Trophoblast cell (in vitro differentiated cells and primary cell): ENCODE results near the gene WDR86.

Experiments
- DNase-seq, 2 donors: peaks; one replicate each; pipeline ENCODE4 v3.0.0-alpha.2; 2016
- H2AFZ ChIP-seq: 2 replicates; pipeline ENCODE4 v1.6.1; 2013; ENCODE audit warnings: low read length, moderate library complexity, mild to moderate bottlenecking; ENCODE audit not compliant: insufficient read depth, poor library complexity
- H2AK5ac ChIP-seq: 2 replicates; pipeline ENCODE4 v1.6.1; 2013; ENCODE audit warnings: mild to moderate bottlenecking, low read length
- H2BK120ac ChIP-seq: 2 replicates; pipeline ENCODE4 v1.6.1; 2013; ENCODE audit warnings: low read length, mild to moderate bottlenecking, moderate library complexity; ENCODE audit not compliant: insufficient read depth, poor library complexity
- H2BK12ac ChIP-seq: 2 replicates; pipeline ENCODE4 v1.6.1; 2013; ENCODE audit warnings: mild to moderate bottlenecking, low read length, moderate library complexity
- H2BK5ac ChIP-seq: 2 replicates; pipeline ENCODE4 v1.6.1; 2013; ENCODE audit warnings: low read length, low read depth, moderate library complexity, mild to moderate bottlenecking; ENCODE audit not compliant: poor library complexity
- H3K14ac ChIP-seq: 2 replicates; pipeline ENCODE4 v1.6.1; 2013; ENCODE audit warnings: mild to moderate bottlenecking, low read length
- H3K18ac ChIP-seq: 2 replicates; pipeline ENCODE4 v1.6.1; 2013; ENCODE audit warnings: mild to moderate bottlenecking, low read length
- H3K23ac ChIP-seq: 2 replicates; pipeline ENCODE4 v1.6.1; 2013; ENCODE audit warnings: low read length
- H3K27ac ChIP-seq: 2 replicates; pipeline ENCODE4 v1.5.1; 2013; ENCODE audit warnings: low read depth, mild to moderate bottlenecking, inconsistent platforms, low read length, moderate library complexity
- H3K27me3 ChIP-seq: 2 replicates; pipeline ENCODE4 v1.6.1; 2013; ENCODE audit warnings: inconsistent platforms, mild to moderate bottlenecking, low read length, moderate library complexity; ENCODE audit not compliant: insufficient read depth
- H3K36me3 ChIP-seq, 2 experiments: 1 replicate in 1 of 2; 2 replicates in 1 of 2; pipeline ENCODE4 v1.6.1; 2013; ENCODE audit warnings: low read length in 2 of 2, mild to moderate bottlenecking in 2 of 2, moderate library complexity in 1 of 2; ENCODE audit not compliant: insufficient read depth in 2 of 2, control insufficient read depth in 1 of 2
- H3K4ac ChIP-seq: 2 replicates; pipeline ENCODE4 v1.6.1; 2013; ENCODE audit warnings: low read depth, mild to moderate bottlenecking, low read length, moderate library complexity
- H3K4me1 ChIP-seq, 2 experiments: 1 replicate in 1 of 2; 2 replicates in 1 of 2; pipeline ENCODE4 v1.6.1; 2013; ENCODE audit warnings: low read length in 2 of 2, mild to moderate bottlenecking in 2 of 2, moderate library complexity in 1 of 2; ENCODE audit not compliant: insufficient read depth in 2 of 2, control insufficient read depth in 1 of 2
- H3K4me2 ChIP-seq: 2 replicates; pipeline ENCODE4 v1.6.1; 2013; ENCODE audit warnings: inconsistent platforms, mild to moderate bottlenecking, low read length, moderate library complexity
- H3K4me3 ChIP-seq: 2 replicates; pipeline ENCODE4 v1.5.1; 2013; ENCODE audit warnings: mild to moderate bottlenecking, low read depth, low read length, inconsistent platforms
- H3K79me1 ChIP-seq: one replicate; pipeline ENCODE4 v1.6.1; 2013; ENCODE audit warnings: low read length
- H3K79me2 ChIP-seq: 2 replicates; pipeline ENCODE4 v1.6.1; 2013; ENCODE audit warnings: low read length, mild to moderate bottlenecking; ENCODE audit not compliant: control insufficient read depth, insufficient read depth, poor library complexity
- H3K9ac ChIP-seq: 2 replicates; pipeline ENCODE4 v1.6.1; 2013; ENCODE audit warnings: mild to moderate bottlenecking, low read length
- H3K9me3 ChIP-seq: 2 replicates; pipeline ENCODE4 v1.6.1; 2013; ENCODE audit warnings: low read depth, mild to moderate bottlenecking, control low read depth, inconsistent platforms, low read length; ENCODE audit not compliant: insufficient read depth
- H4K12ac ChIP-seq: 2 replicates; pipeline ENCODE4 v1.6.1; 2013; ENCODE audit warnings: low read depth, mild to moderate bottlenecking, low read length, moderate library complexity
- H4K8ac ChIP-seq: 2 replicates; pipeline ENCODE4 v1.6.1; 2013; ENCODE audit warnings: low read depth, mild to moderate bottlenecking, low read length, moderate library complexity
- H4K91ac ChIP-seq: one replicate; pipeline ENCODE4 v1.6.1; 2013; ENCODE audit warnings: low read depth, mild to moderate bottlenecking, low read length, moderate library complexity
- WGBS: extraction: QIAGEN DNeasy Blood & Tissue Kit; methylation state at CpG from one replicate; pipeline ENCODE4 v1.1.7; 2013; ENCODE audit warnings: missing lambda C conversion rate; ENCODE audit not compliant: insufficient read length, insufficient coverage; ENCODE audit errors: extremely low coverage; 5-methylcytosine and 5-hydroxymethylcytosine counted together

WDR86 gene

DNA sequence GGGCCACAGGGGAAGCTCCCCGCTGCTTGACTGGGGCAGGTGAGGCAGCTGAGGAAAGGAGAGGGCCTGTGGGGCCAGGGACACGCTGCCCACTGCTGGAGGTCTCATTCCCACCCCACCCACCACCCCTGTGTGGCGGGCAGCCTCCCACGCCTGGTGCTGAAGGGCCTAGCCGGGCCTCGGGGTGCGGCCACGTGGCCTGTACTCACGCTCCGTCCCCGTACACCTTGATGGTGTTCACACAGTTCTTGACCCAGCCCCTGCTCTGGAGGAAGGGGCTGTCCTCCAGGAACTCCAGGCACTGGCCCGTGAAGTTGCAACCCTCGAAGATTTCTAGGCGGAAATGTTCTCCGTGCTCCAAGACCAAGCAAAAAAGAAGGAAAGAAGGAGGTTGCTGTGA lies 26.1 kb upstream of the WDR86 start:
- H3K4me3 ChIP-seq = no peak overlapping the region
- H3K9me3 ChIP-seq = peaks cover 3% of the 10 kb centered on the region
- H3K18ac ChIP-seq = peak overlapping the region; percentile 63
- H2AFZ ChIP-seq = no peak overlapping the region
- H3K79me2 ChIP-seq = no peaks in the 10 kb centered on the region
- peaks cover 28 to 33% of the 10 kb centered on the region in 2 experiments for H3K4me1 ChIP-seq
- H3K27ac ChIP-seq = no peak overlapping the region
- H4K91ac ChIP-seq = peak overlapping the region; percentile 86
- H2BK12ac ChIP-seq = peak overlapping the region; percentile 94
- H3K36me3 ChIP-seq = no peaks in the 10 kb centered on the region
- H2BK5ac ChIP-seq = peak overlapping the region; percentile 18
- no peak overlapping the region for H3K4me2 ChIP-seq
- no peak overlapping the region for H3K9ac ChIP-seq
- peak overlapping the region; percentile 18 for H3K14ac ChIP-seq
- WGBS = no CpG with 5 or more reads among the region's 15 CpGs
- no peak overlapping the region for H4K8ac ChIP-seq
- H4K12ac ChIP-seq = peak overlapping the region; percentile 25
- H2AK5ac ChIP-seq = peak overlapping the region; percentile 55
- H3K23ac ChIP-seq = no peak overlapping the region
- H3K27me3 ChIP-seq = no peaks in the 10 kb centered on the region
- H3K4ac ChIP-seq = peak overlapping the region; percentile 24
- H2BK120ac ChIP-seq = peak overlapping the region; percentile 26
- H3K79me1 ChIP-seq = peaks cover 14% of the 10 kb centered on the region
- no peak for DNase-seq

DNA sequence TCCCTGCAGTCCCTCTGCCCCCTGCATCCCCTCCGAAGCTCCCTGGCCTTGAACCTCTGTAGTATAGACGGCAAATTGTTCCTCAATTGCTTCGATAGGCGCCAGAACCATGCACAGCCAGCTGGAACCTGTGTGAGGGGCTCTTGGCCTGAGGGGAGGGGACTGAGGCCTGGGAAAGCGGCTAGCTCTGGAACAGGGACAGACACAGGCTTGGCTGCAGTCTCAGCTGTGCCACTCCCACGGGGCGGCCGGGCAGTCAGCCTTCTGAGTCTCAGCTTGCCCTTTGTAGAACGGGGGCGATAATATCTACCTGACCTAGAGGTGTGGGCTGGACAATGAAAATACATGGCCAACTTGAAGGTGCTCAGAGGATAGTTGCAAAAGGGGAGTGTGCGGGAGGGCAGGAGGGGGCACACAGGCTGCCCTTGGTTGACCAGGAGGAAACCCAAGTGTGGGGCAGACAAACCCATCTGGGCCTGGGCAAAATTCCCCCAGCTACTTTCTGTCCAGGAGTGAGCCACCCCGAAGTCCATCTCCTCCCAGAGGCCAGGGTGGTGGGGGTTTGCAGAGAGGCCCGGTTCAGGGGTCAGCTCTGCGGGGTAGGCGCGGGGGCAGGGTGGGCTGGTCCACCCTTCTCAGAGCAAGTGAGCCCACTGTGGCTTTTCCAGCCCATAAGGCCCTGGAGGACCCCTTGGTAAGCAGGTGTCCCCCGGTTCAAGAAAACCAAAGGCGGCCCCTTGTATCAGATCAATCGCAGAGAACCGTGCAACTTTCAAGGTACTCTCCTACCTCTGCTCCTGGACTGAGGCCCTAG lies 25.5 kb upstream of the WDR86 start:
- Histone ChIP-seq H3K18ac (no peak overlapping the region), H3K4me1 (peaks cover 24 to 30% of the 10 kb centered on the region in 2 experiments), H3K4me2 (no peak overlapping the region), H3K9me3 (peaks cover 3% of the 10 kb centered on the region), H3K4ac (no peak overlapping the region), H4K8ac (no peak overlapping the region), H2BK5ac (no peak overlapping the region), H3K14ac (no peak overlapping the region), H3K27me3 (no peaks in the 10 kb centered on the region), H3K9ac (no peak overlapping the region), H3K79me1 (peaks cover 12% of the 10 kb centered on the region), H2AK5ac (peak overlapping the region; percentile 55), H4K12ac (no peak overlapping the region), H3K27ac (no peak overlapping the region), H2BK120ac (peak overlapping the region; percentile 26), H2BK12ac (peak overlapping the region; percentile 94), H2AFZ (no peak overlapping the region), H3K36me3 (no peaks in the 10 kb centered on the region), H3K23ac (no peak overlapping the region), H3K79me2 (no peaks in the 10 kb centered on the region), H4K91ac (peak overlapping the region; percentile 86), H3K4me3 (no peak overlapping the region)
- DNase-seq = no peak
- WGBS = no CpG with 5 or more reads among the region's 20 CpGs

DNA sequence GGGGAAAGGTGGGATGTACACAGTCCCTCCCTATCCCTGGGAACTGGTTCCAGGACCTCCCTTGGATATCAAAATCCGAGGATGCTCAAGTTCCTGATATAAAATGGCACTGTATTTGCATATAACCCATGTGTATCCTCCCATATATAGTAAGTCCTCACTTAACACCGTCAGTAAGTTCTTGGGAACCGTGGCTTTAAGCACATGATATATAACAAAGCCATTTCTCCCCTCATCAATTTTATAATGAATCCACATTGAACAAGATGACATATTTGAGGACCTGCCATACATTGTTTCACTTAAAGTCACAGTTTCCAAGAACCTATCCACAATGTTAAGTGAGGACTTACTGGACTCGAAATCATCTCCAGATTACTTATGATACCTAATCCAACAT lies 24.7 kb upstream of the WDR86 start:
- H3K4ac ChIP-seq = no peak overlapping the region
- H2BK120ac ChIP-seq = no peak overlapping the region
- peaks cover 12% of the 10 kb centered on the region for H3K79me1 ChIP-seq
- H4K12ac ChIP-seq = no peak overlapping the region
- H3K27ac ChIP-seq = no peak overlapping the region
- H4K91ac ChIP-seq = no peak overlapping the region
- DNase-seq = no peak
- H4K8ac ChIP-seq = no peak overlapping the region
- H3K18ac ChIP-seq = no peak overlapping the region
- no peak overlapping the region for H2AK5ac ChIP-seq
- H3K23ac ChIP-seq = no peak overlapping the region
- no peak overlapping the region for H3K14ac ChIP-seq
- no peak overlapping the region for H2BK5ac ChIP-seq
- H3K27me3 ChIP-seq = no peaks in the 10 kb centered on the region
- no peak overlapping the region for H2BK12ac ChIP-seq
- H3K4me1 ChIP-seq = peaks cover 24 to 29% of the 10 kb centered on the region in 2 experiments
- no peak overlapping the region for H3K4me3 ChIP-seq
- H3K36me3 ChIP-seq = no peaks in the 10 kb centered on the region
- H3K4me2 ChIP-seq = no peak overlapping the region
- no peak overlapping the region for H2AFZ ChIP-seq
- no peaks in the 10 kb centered on the region for H3K79me2 ChIP-seq
- H3K9me3 ChIP-seq = peaks cover 3% of the 10 kb centered on the region
- no peak overlapping the region for H3K9ac ChIP-seq
- WGBS = no CpG with 5 or more reads among the region's 4 CpGs

DNA sequence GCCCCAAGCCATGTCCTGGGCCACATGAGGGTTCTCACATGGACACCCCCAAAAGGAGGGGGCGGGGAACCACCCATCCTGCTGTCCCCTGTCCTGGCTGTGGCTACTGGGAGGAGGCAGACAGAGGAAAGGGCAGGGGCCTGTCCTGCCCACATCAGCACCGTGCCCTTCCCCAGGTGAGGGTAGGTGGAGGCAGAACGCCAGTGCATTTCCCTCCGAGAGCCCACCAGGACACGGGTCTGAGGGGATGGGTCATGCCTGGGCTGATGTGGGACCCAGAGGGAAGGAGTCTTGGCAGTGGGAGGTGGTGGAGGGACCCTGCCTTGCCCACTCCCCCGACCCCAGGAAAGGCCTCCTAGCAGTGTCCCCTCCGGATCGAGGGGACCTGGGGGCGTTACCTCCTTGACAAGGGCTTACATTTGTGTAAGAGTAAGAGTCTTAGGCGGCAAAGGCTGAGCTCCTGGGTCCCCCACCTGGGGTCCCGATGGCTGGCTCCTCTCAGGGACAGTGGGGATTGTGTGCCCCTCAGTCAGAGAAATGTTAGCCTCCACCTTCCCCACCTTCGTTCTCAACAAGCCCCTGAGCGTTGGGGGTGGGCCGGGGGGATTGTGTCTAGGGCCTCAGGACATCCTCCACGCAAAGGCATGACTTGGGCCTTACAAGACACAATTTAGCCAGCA lies 24.0 kb upstream of the WDR86 start:
- no peak overlapping the region for H3K4me3 ChIP-seq
- no peak overlapping the region for H3K27ac ChIP-seq
- H3K23ac ChIP-seq = no peak overlapping the region
- H4K91ac ChIP-seq = no peak overlapping the region
- H2BK120ac ChIP-seq = no peak overlapping the region
- H3K79me2 ChIP-seq = no peaks in the 10 kb centered on the region
- H4K8ac ChIP-seq = no peak overlapping the region
- H3K18ac ChIP-seq = no peak overlapping the region
- H2AK5ac ChIP-seq = no peak overlapping the region
- no peak overlapping the region for H2AFZ ChIP-seq
- H3K4ac ChIP-seq = no peak overlapping the region
- peaks cover 17% of the 10 kb centered on the region for H3K79me1 ChIP-seq
- DNase-seq = no peak
- H3K14ac ChIP-seq = no peak overlapping the region
- H3K36me3 ChIP-seq = no peaks in the 10 kb centered on the region
- H3K4me2 ChIP-seq = no peak overlapping the region
- H2BK5ac ChIP-seq = no peak overlapping the region
- H3K27me3 ChIP-seq = no peaks in the 10 kb centered on the region
- no peak overlapping the region for H4K12ac ChIP-seq
- no CpG with 5 or more reads among the region's 15 CpGs for WGBS
- peaks cover 27 to 29% of the 10 kb centered on the region in 2 experiments for H3K4me1 ChIP-seq
- peaks cover under 1% of the 10 kb centered on the region for H3K9me3 ChIP-seq
- H3K9ac ChIP-seq = no peak overlapping the region
- H2BK12ac ChIP-seq = no peak overlapping the region
